Gastrocnemius medialis (tissue), 4 donors: ENCODE measurements around the gene MASP1. TPM values are rescaled to one million over a fixed set of nuclear protein-coding genes. Genes with fewer than 3 reads are reported as not detected.

Source experiments
- ATAC-seq, 2 donors: fragments of 150-250 bp; one replicate each; pipeline ENCODE4 v1.9.1; 2016
- DNase-seq, 2 donors: peaks; one replicate each; pipeline ENCODE4 v3.0.0-alpha.2; 2019
- H3K27ac ChIP-seq, 4 donors: fragments of 200-600 bp; sonication (generic); 1 replicate in 1 of 4; 2 replicates in 3 of 4; pipeline ENCODE4 v1.5.1; 2016 to 2018; ENCODE audit warnings: mild to moderate bottlenecking in 2 of 4, moderate library complexity in 1 of 4
- H3K27me3 ChIP-seq, 3 donors: fragments of 200-600 bp; sonication (generic) in 2 of 3; 1 replicate in 1 of 3; 2 replicates in 2 of 3; pipeline versions ENCODE4 v1.5.1 to v1.6.0; 2016 to 2019; ENCODE audit warnings: mild to moderate bottlenecking in 1 of 3, moderate library complexity in 1 of 3
- H3K36me3 ChIP-seq, 2 donors: fragments of 200-600 bp; sonication (generic) in 1 of 2; one replicate each; pipeline ENCODE4 v1.5.1; 2017 to 2018
- H3K4me1 ChIP-seq, 2 donors: fragments of 200-600 bp; sonication (generic) in 1 of 2; one replicate each; pipeline ENCODE4 v1.5.1; 2016 to 2017; ENCODE audit warnings: mild to moderate bottlenecking in 2 of 2
- H3K4me3 ChIP-seq, 4 donors: fragments of 200-600 bp; sonication (generic) in 3 of 4; 1 replicate in 1 of 4; 2 replicates in 3 of 4; pipeline ENCODE4 v1.5.1; 2016 to 2019; ENCODE audit warnings: mild to moderate bottlenecking in 2 of 4
- H3K9me3 ChIP-seq, 3 donors: fragments of 200-600 bp; sonication (generic) in 2 of 3; 1 replicate in 1 of 3; 2 replicates in 2 of 3; pipeline ENCODE4 v1.5.1; 2016 to 2019
- CTCF ChIP-seq, 5 experiments: fragments of 450-650 bp in 3 of 5; fragments of 200-600 bp in 2 of 5; sonication (generic) in 2 of 5; IDR thresholded peaks in 4 of 5; conservative IDR thresholded peaks in 1 of 5; 1 replicate in 4 of 5; 2 replicates in 1 of 5; pipeline ENCODE4 v1.5.1; 2016 to 2019; ENCODE audit warnings: antibody characterized with exemption in 5 of 5, mild to moderate bottlenecking in 3 of 5, moderate library complexity in 3 of 5
- POLR2A ChIP-seq, 2 donors: fragments of 450-650 bp; IDR thresholded peaks; one replicate each; pipeline ENCODE4 v1.6.1; 2017; ENCODE audit warnings: antibody characterized with exemption in 2 of 2, mild to moderate bottlenecking in 2 of 2, moderate library complexity in 2 of 2
- in situ Hi-C, 4 donors: fragments of 200-750 bp; cut with MboI; loops; one replicate each; pipeline versions ENCODE4 v1.15.0 to v1.8.0; 2017; ENCODE audit warnings: low sequenced_read_pairs in 4 of 4
- intact Hi-C: fragments of 100-400 bp; cut with DNase I; formaldehyde crosslinking; loops from one replicate; pipeline ENCODE4 v1.15.1; 2023; ENCODE audit warnings: low total_unique reads
- total RNA-seq, 4 donors: library from RNA; depleted of rRNA; stranded (reverse); fragments of >200 nt; gene quantifications; one replicate each; pipeline versions ENCODE4 v1.1.0 to v1.2.3, GENCODE V29; 2016

Gene MASP1
- total RNA-seq, 4 donors from 2014 or later = 0.27 to 7.3 (median 2.6) TPM

- intact Hi-C loops = no loop called here
These were observed 80.8 kb downstream of the MASP1 start for GRCh38 chr3:187210545-187211327.

GRCh38 chr3:187210091-187210490, 81.4 kb downstream of the MASP1 start:
- intact Hi-C loops = no loop called here
- ATAC-seq (no peak), DNase-seq (no peak)
- H3K27me3 ChIP-seq = no peaks in the 10 kb centered on the region
- H3K27ac ChIP-seq = no peak overlapping the region
- H3K4me1 ChIP-seq = peaks cover 16 to 28% of the 10 kb centered on the region in 2 donors
- H3K9me3 ChIP-seq = no peaks in the 10 kb centered on the region
- H3K4me3 ChIP-seq = no peak overlapping the region
- TF ChIP-seq CTCF (IDR thresholded peaks at IDR 0.05 in 4 of 5, conservative IDR thresholded peaks at IDR 0.05 in 1 of 5) = no peak
- TF ChIP-seq POLR2A (IDR thresholded peaks at IDR 0.05) = no peak
- in situ Hi-C loops = loop anchor here in 1 of 4 donors (25.0 kb wide), 1 partner anchor 102 kb away; no protein-coding TSS in a partner anchor
- H3K36me3 ChIP-seq = no peaks in the 10 kb centered on the region

More at GRCh38 chr3:187210545-187211327, 80.8 kb downstream of the MASP1 start:
- Histone ChIP-seq H3K9me3 (no peaks in the 10 kb centered on the region), H3K27ac (no peak overlapping the region), H3K27me3 (no peaks in the 10 kb centered on the region), H3K4me1 (peaks cover 16 to 28% of the 10 kb centered on the region in 2 donors), H3K36me3 (no peaks in the 10 kb centered on the region), H3K4me3 (no peak overlapping the region)
- ATAC-seq = peak in 1 of 2 donors; percentile 64
- in situ Hi-C loops = loop anchor here in 1 of 4 donors (25.0 kb wide), 1 partner anchor 102 kb away; no protein-coding TSS in a partner anchor
- DNase-seq = no peak
- TF ChIP-seq POLR2A (IDR thresholded peaks at IDR 0.05) = no peak
- no peak for TF ChIP-seq CTCF (IDR thresholded peaks at IDR 0.05 in 4 of 5, conservative IDR thresholded peaks at IDR 0.05 in 1 of 5)

- Histone ChIP-seq H3K4me3 (no peak overlapping the region), H3K36me3 (no peaks in the 10 kb centered on the region), H3K27me3 (no peaks in the 10 kb centered on the region), H3K27ac (no peak overlapping the region), H3K9me3 (no peaks in the 10 kb centered on the region), H3K4me1 (peaks cover 16 to 28% of the 10 kb centered on the region in 2 donors)
- DNase-seq = no peak
- intact Hi-C loops (no loop called here), in situ Hi-C loops (loop anchor here in 1 of 4 donors (25.0 kb wide), 1 partner anchor 103 kb away; no protein-coding TSS in a partner anchor)
- ATAC-seq = no peak
- TF ChIP-seq CTCF (IDR thresholded peaks at IDR 0.05 in 4 of 5, conservative IDR thresholded peaks at IDR 0.05 in 1 of 5) (no peak), POLR2A (IDR thresholded peaks at IDR 0.05) (no peak)
These were observed 82.0 kb downstream of the MASP1 start for GRCh38 chr3:187209491-187209890.

GRCh38 chr3:187208159-187208558, 83.4 kb downstream of the MASP1 start:
- TF ChIP-seq CTCF (IDR thresholded peaks at IDR 0.05 in 4 of 5, conservative IDR thresholded peaks at IDR 0.05 in 1 of 5) (no peak), POLR2A (IDR thresholded peaks at IDR 0.05) (no peak)
- DNase-seq (no peak), ATAC-seq (no peak)
- Histone ChIP-seq H3K4me3 (no peak overlapping the region), H3K36me3 (no peaks in the 10 kb centered on the region), H3K27me3 (no peaks in the 10 kb centered on the region), H3K27ac (no peak overlapping the region), H3K9me3 (no peaks in the 10 kb centered on the region), H3K4me1 (peaks cover 16 to 28% of the 10 kb centered on the region in 2 donors)
- in situ Hi-C loops (loop anchor here in 1 of 4 donors (25.0 kb wide), 1 partner anchor 104 kb away; no protein-coding TSS in a partner anchor), intact Hi-C loops (no loop called here)
